ENCODE data around the gene PCED1A.

The PCED1A gene

GRCh38 chr20:2798814-2799213 is 41.6 kb downstream of the PCED1A start:
- DNase-seq (ENCODE audit: low read depth) = no peak
- H3K4me3 ChIP-seq (ENCODE audit: low read length) = no peak overlapping the region
- TF ChIP-seq, protein P1, sequence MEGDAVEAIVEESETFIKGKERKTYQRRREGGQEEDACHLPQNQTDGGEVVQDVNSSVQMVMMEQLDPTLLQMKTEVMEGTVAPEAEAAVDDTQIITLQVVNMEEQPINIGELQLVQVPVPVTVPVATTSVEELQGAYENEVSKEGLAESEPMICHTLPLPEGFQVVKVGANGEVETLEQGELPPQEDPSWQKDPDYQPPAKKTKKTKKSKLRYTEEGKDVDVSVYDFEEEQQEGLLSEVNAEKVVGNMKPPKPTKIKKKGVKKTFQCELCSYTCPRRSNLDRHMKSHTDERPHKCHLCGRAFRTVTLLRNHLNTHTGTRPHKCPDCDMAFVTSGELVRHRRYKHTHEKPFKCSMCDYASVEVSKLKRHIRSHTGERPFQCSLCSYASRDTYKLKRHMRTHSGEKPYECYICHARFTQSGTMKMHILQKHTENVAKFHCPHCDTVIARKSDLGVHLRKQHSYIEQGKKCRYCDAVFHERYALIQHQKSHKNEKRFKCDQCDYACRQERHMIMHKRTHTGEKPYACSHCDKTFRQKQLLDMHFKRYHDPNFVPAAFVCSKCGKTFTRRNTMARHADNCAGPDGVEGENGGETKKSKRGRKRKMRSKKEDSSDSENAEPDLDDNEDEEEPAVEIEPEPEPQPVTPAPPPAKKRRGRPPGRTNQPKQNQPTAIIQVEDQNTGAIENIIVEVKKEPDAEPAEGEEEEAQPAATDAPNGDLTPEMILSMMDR (IDR thresholded peaks at IDR 0.05; ENCODE audit: insufficient read depth, low read depth, low read length, missing control alignments) = no peak

- TF ChIP-seq, protein P1 (IDR thresholded peaks at IDR 0.05; ENCODE audit: insufficient read depth, low read depth, low read length, missing control alignments) = no peak
- no peak for DNase-seq (ENCODE audit: low read depth)
- H3K4me3 ChIP-seq (ENCODE audit: low read length) = no peak overlapping the region
Measured at GRCh38 chr20:2798095-2798805, 42.2 kb downstream of the PCED1A start.

GRCh38 chr20:2797136-2797983 is 43.1 kb downstream of the PCED1A start:
- no peak for DNase-seq (ENCODE audit: low read depth)
- TF ChIP-seq, protein P1 (IDR thresholded peaks at IDR 0.05; ENCODE audit: insufficient read depth, low read depth, low read length, missing control alignments) = no peak
- no peak overlapping the region for H3K4me3 ChIP-seq (ENCODE audit: low read length)

GRCh38 chr20:2796011-2796660 is 44.3 kb downstream of the PCED1A start:
- no peak for DNase-seq (ENCODE audit: low read depth)
- H3K4me3 ChIP-seq (ENCODE audit: low read length) = no peak overlapping the region
- TF ChIP-seq, protein P1 (IDR thresholded peaks at IDR 0.05; ENCODE audit: insufficient read depth, low read depth, low read length, missing control alignments) = no peak

- no peak for DNase-seq (ENCODE audit: low read depth)
- TF ChIP-seq, protein P1 (IDR thresholded peaks at IDR 0.05; ENCODE audit: insufficient read depth, low read depth, low read length, missing control alignments) = no peak
- no peak overlapping the region for H3K4me3 ChIP-seq (ENCODE audit: low read length)
Measured at GRCh38 chr20:2795451-2795850, 45.0 kb downstream of the PCED1A start.

DNA sequence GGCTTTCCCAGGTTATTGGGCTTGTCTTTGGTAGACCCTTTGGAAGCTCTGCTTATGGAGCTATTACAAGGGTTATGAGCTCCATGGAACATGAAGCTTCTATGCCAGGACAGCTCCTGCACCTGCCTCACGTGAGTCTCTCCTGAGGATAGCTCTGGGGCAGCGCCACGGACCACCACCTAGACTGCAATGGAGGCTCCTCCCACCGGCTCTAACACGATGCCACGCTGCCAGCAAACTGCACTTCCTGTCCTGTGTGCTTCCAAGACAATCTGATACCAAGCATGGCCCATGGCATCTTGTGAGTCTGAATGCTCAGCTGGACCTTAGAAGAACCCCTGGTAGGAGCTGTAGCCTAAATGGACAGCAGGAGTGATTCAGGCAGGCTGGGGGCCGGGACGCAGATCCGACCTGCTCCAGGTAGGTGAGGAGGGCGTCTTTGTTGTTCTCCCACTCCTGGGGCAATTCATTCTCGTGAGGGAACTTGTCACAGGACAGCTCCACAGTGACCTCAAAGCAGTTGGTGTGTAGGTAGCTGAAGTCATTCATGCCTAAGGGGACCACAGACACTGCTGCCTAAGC is 45.5 kb downstream of the PCED1A start:
- DNase-seq (ENCODE audit: low read depth) = no peak
- no peak overlapping the region for H3K4me3 ChIP-seq (ENCODE audit: low read length)
- TF ChIP-seq, protein P1 (IDR thresholded peaks at IDR 0.05; ENCODE audit: insufficient read depth, low read depth, low read length, missing control alignments) = no peak
